ENCODE measurements around the gene ACY1.
"Not testable (repeated sequence)": the region's sequence is repeated elsewhere in the genome, so short reads cannot be mapped to it uniquely, and the experiment has no call there.

The ACY1 gene

GRCh38 chr3:52030714-52031310, 47.5 kb downstream of the ACY1 start:
- no peak for DNase-seq

GRCh38 chr3:52031896-52032295, 48.6 kb downstream of the ACY1 start:
- DNase-seq, result no peak

GRCh38 chr3:52032702-52033408, 49.5 kb downstream of the ACY1 start:
- DNase-seq, result no peak

GRCh38 chr3:52033748-52034147, 50.4 kb downstream of the ACY1 start:
- not testable (repeated sequence) for DNase-seq

- no peak for DNase-seq
Measured at GRCh38 chr3:52034212-52034611, 50.9 kb downstream of the ACY1 start.

- no peak for DNase-seq
Measured at GRCh38 chr3:52034651-52035050, 51.3 kb downstream of the ACY1 start.

- DNase-seq, result no peak
Measured at GRCh38 chr3:52036222-52036694, 52.9 kb downstream of the ACY1 start.

GRCh38 chr3:52036829-52037228, 53.5 kb downstream of the ACY1 start:
- no peak for DNase-seq

GRCh38 chr3:52037291-52037690, 54.0 kb downstream of the ACY1 start:
- no peak for DNase-seq

GRCh38 chr3:52038227-52038626, 54.9 kb downstream of the ACY1 start:
- no peak for DNase-seq
